ENCODE data around the gene SLC35F4. TPM values are rescaled to one million over a fixed set of nuclear protein-coding genes. Genes with fewer than 3 reads are reported as not detected.

Gene SLC35F4
- total RNA-seq, 1 experiment from 2014 or later: not detected

- TF ChIP-seq CTCF (conservative IDR thresholded peaks at IDR 0.05): no peak
- Histone ChIP-seq H3K27ac (ENCODE audit: insufficient read length, low read depth, low read length) (no peak overlapping the region), H3K27me3 (ENCODE audit: insufficient read depth, low read length) (no peaks in the 10 kb centered on the region), H3K9ac (ENCODE audit: extremely low read depth, insufficient read length, low read length) (no peak overlapping the region), H3K79me2 (ENCODE audit: insufficient read depth, low read length) (no peaks in the 10 kb centered on the region), H3K4me1 (ENCODE audit: insufficient read depth, low read length) (no peaks in the 10 kb centered on the region), H2BK120ac (ENCODE audit: low read depth, low read length, poor library complexity, severe bottlenecking) (no peak overlapping the region), H3K4ac (ENCODE audit: low read depth, low read length) (no peak overlapping the region), H3K56ac (ENCODE audit: insufficient read length, low read depth, low read length) (no peak overlapping the region), H2BK12ac (ENCODE audit: insufficient read length, low read depth, low read length) (no peak overlapping the region), H3K18ac (ENCODE audit: insufficient read length, low read depth, low read length) (no peak overlapping the region), H3K23ac (ENCODE audit: insufficient read length, low read depth, low read length) (no peak overlapping the region), H2AFZ (ENCODE audit: low read length) (no peak overlapping the region), H4K20me1 (ENCODE audit: control insufficient read depth, insufficient read depth, insufficient read length) (no peaks in the 10 kb centered on the region), H3K4me2 (ENCODE audit: insufficient read depth, insufficient read length, low read length) (no peak overlapping the region), H3K23me2 (ENCODE audit: insufficient read length, low read depth, low read length, poor library complexity, severe bottlenecking) (no peaks in the 10 kb centered on the region), H3T11ph (ENCODE audit: low read length) (no peak overlapping the region), H4K8ac (replicated peaks; ENCODE audit: insufficient read length, low read depth, low read length) (no peak overlapping the region), H3K9me3 (ENCODE audit: control insufficient read depth, low read depth, low read length) (no peaks in the 10 kb centered on the region), H4K91ac (ENCODE audit: insufficient read length, low read depth, low read length) (no peak overlapping the region), H2BK5ac (ENCODE audit: insufficient read length, low read length) (no peak overlapping the region), H2BK20ac (ENCODE audit: low read depth, low read length, poor library complexity, severe bottlenecking) (no peak overlapping the region), H3K14ac (ENCODE audit: insufficient read depth, low read length) (no peak overlapping the region), H2BK15ac (ENCODE audit: low read depth, low read length) (no peak overlapping the region), H4K5ac (ENCODE audit: insufficient read length, low read depth, low read length) (no peak overlapping the region), H2AK5ac (ENCODE audit: insufficient read length, low read length) (no peak overlapping the region), H3K79me1 (ENCODE audit: insufficient read depth, low read depth, low read length, poor library complexity, severe bottlenecking) (no peaks in the 10 kb centered on the region)
- Mint-ChIP-seq H3K36me3 (ENCODE audit: insufficient read depth in 1 of 3, low read depth in 3 of 3) (no peaks in the 10 kb centered on the region), H3K4me1 (no peaks in the 10 kb centered on the region), H3K9me3 (peaks cover 0 to 7% of the 10 kb centered on the region in 2 experiments; a peak in 2 of 5 replicates), H3K27ac (no peak overlapping the region), H3K4me3 (no peak overlapping the region), H3K27me3 (ENCODE audit: low read depth) (peaks cover 3% of the 10 kb centered on the region)
- DNase-seq: no peak
- no CpG with 5 or more reads among the region's 1 CpG for WGBS (ENCODE audit: extremely low coverage, insufficient read length, low lambda C conversion rate)
Observed at GRCh38 chr14:57903954-57904353, 38.1 kb upstream of the SLC35F4 start.
